ENCODE data around the gene SPI1.
A peak's percentile ranks its signal among the peaks of the same experiment; 100 is the strongest.

The SPI1 gene

DNA sequence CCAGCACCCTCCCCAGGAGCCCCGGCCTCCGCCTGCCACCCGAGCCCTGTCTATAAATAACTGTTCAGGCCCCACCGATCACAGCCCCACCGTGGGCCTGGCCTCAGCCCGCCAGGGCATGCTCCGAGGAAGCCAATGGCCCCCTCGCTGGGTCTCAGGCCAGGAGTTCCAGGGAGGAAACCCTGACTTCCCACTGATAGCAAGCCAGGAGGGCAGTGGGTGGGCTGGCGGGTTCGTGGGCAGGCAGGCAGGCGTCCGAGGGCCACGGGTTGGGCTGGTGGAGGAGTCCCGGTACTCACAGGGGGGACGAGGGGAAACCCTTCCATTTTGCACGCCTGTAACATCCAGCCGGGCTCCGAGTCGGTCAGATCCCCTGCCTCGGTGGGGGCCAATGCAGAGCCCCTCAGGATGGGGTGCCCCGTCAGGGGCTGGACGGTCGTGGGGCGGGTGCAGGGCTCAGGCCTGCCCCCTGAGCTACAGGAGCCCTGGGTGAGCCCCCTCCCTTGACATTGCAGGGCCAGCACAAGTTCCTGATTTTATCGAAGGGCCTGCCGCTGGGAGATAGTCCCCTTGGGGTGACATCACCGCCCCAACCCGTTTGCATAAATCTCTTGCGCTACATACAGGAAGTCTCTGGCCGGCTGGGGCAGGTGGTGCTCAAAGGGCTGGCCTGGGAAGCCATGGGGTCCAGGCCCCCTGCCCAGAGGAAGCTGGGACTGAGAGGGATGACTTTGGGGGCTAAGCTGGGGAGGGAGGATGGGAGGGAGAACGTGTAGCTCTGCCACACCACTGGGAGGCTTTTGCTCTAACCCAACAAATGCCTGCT, at the start of gene SPI1:
Gene SPI1, minus strand, starts transcription at position 538 of the 826 bp plus-strand sequence. Its CDS starts 194 bp downstream, at position 344.
- DNase-seq (ENCODE audit: low read depth) = no peak

DNA sequence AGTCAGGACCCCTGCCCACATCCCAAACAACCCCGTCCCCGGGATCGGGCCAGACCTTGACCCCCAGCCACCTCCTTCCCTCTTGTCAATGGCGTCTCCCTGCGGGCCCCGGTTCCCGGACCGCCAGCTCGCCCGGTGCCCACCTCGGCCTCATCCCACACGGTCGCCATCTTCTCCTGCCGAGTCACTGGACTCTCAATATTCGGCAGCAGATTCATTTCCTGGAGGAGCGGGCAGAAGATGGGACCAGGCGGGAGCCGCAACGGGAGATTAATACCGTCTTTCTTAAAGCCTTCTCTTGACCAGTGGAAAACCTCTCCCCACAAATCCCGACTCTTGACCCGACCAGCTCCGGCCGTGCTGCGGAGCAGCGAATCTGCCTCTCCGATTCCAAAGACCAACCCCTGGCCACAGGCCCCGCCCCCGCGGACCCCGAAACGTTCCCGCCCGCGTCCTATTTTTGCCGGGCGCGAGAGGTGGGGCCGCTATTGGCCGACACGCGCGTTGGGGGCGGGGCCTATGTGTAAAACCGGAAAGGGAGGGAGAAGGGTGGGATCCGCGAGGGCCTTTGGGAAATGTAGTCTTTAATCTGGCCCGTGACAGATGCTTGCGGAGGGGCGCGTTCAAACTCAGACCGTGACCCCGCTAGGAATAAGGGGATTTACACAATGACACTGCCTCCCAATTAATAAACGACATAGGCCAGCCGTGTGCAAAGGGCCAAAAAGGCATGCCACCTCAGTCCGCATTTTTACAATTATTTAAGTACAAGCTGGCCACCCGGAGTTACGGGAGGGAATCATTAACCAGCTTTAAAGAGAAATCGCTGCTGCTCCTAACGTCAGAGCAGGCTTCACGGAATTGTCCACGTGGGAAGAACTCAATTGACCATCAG, 48.0 kb upstream of the SPI1 start, which contains the start of gene PSMC3:
Gene PSMC3, minus strand, starts transcription at position 378 of the 895 bp plus-strand sequence. Its CDS starts 160 bp downstream, at position 218.
- peak; percentile 99 for DNase-seq (ENCODE audit: low read depth)

DNA sequence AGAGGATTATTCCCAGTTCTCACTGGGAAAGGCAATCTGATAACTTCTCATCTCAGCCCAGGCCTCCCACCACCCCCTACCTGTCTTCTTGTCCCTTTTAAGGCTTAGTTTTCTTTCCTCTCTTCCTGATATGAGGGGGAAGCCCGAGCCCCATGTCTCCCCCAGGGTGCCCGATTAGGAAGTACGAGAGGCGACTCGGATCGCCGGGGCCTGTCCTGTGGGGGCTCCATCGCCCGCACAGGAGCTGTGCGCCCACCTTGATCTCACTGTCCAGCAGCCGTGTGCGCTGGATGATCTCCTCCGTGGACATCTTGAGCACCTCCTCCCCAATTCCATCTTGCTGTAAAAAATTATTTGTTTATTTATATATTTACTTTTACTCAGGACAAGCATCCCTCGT, 47.3 kb upstream of the SPI1 start:
- DNase-seq (ENCODE audit: low read depth) = no peak

DNA sequence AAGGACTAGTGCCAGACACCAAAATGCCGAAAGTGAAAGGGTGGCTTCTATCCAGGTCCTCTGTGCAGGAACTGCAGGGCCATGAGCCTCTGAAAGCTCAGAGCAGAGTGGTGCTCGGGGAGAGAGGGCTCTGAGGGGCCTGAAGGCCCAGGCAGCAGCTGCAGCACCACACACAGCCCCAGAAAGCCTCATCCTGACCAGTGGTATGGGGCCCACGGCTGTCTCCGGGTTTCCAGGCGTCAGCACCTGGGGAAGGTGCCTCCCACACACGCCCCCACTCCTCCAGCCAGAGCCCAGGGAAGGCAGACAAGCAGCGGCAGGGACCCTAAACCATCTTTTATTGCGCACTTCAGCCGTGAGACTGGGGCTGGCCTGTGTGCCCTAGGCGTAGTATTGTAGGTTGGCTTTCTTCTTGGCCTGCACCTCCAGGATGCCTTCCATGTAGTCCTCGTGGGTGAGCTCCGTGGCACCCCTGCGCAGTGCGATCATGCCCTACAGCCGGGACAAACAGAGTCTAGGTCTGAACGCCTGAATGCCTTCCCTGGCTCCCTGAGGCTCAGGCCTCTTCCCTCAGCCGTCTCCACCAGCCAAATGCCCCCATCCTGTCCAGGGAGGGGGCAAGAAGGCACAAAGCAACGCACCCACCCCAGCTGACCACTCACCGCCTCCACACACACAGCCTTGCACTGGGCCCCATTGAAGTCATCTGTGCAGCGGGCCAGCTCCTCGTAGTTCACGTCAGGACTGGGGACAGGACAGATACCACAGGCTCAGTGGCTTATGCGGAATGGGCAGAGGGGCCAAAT, 40.3 kb upstream of the SPI1 start:
- no peak for DNase-seq (ENCODE audit: low read depth)

DNA sequence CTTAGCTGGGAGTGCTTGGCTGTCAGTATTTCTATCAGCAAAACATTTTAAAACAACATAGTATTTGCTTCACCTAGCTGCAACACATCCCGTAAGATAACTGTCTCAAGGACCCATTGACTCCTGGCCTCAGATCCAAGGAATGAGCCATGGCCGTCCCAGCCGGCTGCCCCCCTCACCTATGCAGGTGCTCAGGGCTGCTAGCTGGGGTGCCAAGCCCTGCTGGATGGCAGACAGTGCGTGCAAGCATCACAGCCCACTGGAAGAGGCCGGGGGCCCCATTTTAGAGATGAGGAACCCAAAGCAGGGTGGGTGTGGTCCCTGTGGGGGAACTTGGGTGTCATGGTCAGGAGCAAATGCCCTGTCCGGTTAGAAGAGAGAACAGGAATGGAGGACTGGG, 39.4 kb upstream of the SPI1 start:
- no peak for DNase-seq (ENCODE audit: low read depth)

DNA sequence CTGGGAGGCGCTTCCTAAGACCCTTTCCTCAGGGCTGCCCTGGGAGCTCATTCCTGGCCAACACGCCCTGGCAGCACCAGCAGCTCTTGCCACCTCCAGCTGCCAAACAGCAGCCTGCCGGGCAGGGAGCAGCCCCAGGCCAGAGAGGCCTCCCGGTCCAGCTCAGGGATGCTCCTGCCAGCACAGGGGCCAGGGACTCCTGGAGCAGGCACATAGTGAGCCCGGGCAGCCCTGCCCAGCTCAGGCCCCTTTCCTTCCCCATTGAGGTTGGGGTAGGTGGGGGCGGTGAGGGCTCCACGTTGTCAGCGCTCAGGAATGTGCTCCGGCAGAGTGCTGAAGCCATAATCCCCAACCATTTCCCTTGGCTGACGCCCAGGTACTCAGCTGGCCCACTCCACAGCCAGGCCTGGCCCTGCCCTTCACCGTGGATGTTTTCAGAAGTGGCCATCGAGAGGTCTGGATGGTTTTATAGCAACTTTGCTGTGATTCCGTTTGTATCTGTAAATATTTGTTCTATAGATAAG, 37.7 kb upstream of the SPI1 start:
- no peak for DNase-seq (ENCODE audit: low read depth)

DNA sequence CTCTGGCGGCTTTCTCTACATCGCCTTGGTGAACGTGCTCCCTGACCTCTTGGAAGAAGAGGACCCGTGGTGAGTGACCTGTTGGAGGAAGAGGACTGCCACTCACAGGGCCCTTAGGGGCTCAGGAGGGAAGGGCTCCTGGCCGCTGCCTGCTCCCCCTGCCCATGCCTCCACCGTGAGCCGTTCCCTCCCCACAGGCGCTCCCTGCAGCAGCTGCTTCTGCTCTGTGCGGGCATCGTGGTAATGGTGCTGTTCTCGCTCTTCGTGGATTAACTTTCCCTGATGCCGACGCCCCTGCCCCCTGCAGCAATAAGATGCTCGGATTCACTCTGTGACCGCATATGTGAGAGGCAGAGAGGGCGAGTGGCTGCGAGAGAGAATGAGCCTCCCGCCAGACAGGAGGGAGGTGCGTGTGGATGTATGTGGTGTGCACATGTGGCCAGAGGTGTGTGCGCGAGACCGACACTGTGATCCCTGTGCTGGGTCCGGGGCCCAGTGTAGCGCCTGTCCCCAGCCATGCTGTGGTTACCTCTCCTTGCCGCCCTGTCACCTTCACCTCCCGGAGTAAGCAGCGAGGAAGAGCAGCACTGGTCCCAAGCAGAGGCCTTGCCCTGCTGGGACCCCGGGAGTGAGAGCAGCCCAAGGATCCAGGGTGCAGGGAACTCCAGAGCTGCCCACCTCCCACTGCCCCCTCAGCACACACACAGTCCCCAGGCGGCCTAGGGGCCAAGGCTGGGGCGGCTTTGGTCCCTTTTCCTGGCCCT, 36.9 kb upstream of the SPI1 start:
- DNase-seq (ENCODE audit: low read depth) = no peak

DNA sequence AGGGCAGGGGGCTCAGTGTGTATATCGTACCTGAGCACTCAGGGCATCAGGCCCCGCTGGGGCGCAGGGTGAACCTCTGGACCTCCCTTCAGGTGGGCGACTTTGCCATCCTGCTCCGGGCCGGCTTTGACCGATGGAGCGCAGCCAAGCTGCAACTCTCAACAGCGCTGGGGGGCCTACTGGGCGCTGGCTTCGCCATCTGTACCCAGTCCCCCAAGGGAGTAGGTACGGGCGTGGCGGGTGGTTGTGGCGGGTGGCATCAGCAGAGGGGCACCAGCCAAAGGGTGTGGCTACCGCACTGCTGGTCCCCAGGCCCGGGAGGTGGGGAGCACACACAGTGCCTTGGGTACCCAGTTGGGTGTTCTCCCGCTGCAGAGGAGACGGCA, 36.3 kb upstream of the SPI1 start:
- DNase-seq (ENCODE audit: low read depth) = no peak

DNA sequence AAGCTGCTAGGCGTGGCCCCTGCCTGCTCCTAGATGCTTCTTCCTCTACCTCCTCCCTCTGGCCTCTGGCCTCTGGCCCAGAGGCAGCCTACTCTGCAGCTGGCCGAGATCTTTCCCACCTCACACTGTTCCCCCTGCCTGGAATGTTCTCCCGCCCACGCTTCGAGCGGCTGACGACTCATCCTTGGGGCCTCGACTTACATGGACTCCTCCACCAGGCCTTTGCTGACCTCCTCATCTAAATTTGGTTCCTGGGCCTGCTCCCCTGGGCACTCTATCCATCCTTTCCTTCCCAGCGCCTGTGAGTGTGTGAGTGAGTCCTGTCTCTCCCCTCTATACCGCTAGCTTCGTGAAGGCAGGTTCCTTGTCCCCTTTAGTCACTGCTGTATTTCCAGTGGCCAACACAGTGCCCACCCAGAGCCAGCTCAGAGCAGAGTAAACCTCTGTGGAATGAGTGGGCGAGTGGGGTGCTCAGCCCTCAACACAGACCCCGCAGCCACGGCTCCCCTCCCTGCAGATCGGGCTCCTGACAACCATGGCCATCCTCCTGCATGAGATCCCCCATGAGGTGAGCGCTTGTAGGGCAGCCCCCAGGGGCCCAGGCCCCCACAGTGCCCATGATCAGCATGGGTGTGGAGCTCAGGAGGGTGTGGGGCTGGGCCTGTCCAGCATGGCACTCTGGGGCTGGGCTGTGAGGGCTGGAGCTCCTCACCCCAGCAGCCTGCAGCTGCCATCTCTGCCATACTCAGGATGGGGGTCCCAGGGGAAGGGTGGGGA, 35.7 kb upstream of the SPI1 start:
- no peak for DNase-seq (ENCODE audit: low read depth)

DNA sequence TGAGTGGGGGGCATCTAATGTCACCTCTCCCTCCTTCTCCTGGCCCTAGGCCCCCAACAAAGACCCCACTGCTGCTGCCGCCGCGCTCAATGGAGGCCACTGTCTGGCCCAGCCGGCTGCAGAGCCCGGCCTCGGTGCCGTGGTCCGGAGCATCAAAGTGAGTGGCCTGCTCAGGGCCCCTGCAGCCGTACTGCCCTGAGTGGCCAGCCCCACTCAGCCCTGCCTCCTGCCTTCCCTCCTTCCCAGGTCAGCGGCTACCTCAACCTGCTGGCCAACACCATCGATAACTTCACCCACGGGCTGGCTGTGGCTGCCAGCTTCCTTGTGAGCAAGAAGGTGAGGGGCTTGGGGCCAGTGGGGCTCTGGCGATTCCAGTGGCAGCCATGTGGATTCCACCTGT, 35.0 kb upstream of the SPI1 start:
- DNase-seq (ENCODE audit: low read depth) = no peak

DNA sequence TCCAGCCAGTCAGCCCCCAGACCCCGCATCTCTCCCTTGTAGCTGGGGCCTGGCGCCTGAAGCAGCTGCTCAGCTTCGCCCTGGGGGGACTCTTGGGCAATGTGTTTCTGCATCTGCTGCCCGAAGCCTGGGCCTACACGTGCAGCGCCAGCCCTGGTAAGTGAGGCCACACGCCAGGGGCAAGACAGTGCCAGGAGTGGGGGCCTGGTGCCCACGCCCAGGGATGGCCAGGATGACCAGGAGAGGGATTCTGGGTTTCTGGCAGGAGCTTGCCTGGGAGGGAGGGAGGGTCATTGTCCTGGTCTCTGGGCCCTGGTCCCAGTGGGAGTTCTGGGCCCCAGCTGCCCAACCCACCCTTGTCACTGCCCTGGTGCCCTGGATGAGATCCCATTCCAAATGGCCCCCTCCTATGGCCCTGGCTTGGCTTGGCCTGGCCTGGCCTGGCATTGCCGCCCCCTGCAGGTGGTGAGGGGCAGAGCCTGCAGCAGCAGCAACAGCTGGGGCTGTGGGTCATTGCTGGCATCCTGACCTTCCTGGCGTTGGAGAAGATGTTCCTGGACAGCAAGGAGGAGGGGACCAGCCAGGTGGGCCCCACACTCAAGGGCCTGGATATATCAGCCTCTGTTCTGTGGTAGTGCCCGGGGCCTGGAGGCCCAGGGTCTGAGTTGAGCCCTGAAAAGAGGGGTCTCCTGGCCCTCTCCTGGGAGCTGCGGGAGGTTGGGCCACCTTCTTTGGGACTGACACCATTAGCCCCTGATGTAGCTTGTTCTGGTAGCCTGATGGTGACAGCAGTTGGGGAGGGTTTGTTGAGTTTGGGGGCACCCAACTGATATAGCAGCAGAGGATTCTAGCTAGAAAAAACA, 33.8 kb upstream of the SPI1 start:
- no peak for DNase-seq (ENCODE audit: low read depth)

DNA sequence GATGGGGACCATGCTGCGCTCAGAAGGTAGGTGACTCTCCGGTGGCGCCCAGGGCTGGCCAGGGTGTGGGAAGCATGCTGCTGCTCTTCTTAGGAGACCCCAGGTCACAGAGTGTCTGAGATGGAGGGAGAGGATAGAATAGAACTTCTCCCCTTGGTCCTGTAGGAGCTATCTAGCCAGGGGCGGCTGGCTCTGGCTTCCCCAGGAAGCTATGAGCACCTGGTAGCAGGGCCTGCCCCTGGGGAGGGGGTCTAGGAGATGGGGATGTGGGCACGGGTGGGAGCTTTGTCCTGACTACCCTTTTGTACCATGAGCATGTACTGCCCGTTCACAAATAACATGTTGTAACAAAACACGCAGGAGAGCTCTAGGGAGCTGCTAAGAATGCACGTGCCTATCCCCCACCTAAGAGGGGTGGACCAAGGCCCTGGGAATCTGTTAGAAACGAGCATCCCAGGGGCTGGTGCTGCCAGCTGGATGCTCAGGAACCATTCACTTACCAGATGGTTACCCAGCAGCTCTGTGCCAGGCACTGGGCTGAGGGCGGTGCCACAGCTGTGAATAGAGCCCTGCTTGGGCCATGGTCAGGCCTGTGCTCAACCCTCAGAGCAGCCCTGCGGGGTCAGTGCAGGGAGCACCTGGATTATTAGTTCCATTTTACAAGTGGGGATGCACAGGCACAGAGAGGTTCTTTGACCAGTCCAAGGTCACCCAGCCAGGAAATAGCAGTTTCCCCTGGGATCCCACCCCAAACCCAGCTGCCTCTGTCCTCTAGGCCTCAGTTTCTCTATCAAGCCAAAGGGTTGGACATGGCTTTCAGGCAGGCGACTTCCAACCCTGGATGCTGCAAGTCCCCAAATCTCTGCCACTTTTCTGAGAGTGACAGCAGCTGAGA, 32.3 kb upstream of the SPI1 start:
- DNase-seq (ENCODE audit: low read depth) = no peak

DNA sequence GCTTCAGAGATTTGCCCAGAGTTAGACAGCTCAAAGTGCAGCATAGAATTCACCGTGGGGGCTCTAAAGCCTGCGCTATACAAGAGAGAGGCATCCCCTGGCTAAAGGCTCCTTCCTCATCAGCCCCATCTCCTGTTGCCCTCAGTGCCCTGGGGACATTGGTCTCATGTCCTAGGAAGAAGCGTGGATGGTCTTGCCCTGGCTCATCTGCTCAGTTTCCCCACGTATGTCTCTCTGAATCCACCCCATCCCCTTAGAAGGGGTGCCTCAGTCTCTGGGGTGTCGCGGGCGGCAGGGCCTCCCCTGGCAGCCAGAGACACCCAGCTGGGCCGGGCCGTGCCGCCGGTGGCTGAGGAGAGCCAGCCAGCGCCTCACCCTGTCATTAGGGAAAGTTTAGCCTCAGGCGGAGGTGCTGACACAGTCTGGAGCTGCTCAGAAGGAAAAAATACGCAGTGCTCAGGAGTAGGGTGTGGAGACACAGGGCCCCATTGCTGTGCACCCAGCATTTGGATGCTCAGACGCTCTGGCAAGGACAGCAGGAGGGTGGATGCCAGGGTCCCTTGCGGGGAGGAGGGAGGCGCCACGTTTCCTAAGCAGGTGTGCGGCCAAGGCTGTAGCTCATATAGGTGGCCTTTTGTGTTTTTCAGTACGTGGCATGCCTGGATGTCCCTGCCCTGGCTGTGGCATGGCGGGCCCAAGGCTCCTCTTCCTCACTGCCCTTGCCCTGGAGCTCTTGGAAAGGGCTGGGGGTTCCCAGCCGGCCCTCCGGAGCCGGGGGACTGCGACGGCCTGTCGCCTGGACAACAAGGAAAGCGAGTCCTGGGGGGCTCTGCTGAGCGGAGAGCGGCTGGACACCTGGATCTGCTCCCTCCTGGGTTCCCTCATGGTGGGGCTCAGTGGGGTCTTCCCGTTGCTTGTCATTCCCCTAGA, 31.4 kb upstream of the SPI1 start:
- DNase-seq (ENCODE audit: low read depth) = no peak

DNA sequence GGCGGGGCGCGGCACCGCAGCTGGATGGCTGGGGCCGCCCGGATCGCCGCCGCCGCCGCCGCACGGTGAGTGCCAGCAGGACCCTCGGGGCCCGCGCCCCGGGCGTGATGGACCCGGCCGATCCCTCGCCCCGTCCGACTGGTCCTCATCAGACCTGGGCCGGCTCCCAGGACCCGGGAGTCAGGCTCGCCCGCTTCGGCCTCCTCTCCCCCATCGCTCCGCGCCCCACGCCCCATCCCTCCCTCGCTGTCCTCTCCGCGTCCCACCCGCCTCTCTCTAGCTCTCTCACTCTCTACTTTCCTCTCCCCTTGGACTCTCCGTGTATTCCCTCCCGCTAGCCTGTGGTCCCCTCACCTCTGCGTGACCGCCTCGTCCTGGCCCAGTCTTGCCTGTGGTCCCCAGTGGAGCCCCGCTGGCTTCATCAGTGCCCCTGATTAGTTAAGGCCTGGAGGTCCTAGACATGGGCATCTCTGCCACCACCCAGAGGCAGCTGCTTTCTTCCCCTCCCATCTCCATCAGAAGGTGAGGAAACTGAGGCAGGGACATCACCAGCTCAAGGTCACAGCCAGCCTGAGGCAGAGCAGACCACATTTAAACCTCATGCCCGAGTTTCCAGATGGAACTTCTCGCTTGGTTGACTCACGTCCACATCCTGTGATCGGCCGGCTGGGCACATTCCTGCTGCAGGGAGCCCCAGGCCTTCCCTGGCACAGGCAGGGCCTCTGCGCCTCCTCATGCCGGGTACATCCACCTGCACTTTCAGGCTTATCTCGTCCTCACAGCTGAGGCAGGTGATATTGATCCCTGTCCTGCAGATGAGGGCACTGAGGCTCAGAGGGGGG, 30.5 kb upstream of the SPI1 start:
- DNase-seq (ENCODE audit: low read depth) = no peak

DNA sequence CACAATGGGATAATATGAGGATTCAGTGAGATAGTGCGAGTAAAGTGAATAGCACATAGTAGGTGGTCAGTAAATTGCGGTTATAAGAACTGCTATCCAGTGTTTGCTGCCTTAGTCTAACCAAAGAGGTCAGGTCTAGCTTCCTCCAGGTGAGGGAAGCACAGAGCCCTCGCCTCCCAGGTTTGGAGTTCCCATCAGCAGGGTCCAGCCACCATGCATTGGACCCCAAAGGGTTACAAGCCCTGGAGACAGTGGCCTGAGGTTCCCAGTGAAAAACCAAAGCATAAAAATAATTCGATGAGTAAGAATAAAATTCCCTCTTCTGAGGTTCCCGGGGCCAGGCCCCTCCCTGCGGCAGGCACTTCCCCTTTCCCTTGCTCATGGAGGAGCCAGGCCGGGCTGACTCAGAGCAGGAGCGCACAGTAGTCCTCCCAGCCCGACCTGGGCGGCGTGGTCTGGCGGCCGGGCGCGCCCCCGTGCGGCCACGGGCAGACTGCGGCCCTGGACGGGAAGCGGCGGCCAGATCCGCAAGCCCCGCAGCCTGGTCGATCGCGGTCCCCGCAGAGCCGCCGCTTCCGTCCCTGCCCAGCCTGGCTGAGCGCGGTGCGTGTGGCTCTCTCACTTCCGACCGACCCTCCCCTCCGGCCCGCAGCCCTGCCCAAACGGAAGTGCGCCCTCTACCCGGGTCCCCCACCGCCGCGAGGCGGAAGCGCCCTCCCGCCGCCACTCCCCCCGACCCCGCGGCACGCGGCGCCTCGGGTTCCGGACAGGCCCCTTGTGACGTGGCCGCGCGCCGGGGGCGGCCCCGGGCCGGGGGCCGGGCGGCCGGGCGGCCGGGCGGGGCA, 29.6 kb upstream of the SPI1 start, which contains the start of gene SLC39A13:
Gene SLC39A13, plus strand, starts transcription at position 845 of the 845 bp plus-strand sequence. CDS start 1,505 bp downstream, outside the sequence.
- peak; percentile 92 for DNase-seq (ENCODE audit: low read depth)
